Cardiac septum (tissue), 1 donor: ENCODE data around the gene OR52B6. TPM values are rescaled to one million over a fixed set of nuclear protein-coding genes. Genes with fewer than 3 reads are reported as not detected.

ENCODE experiments used
- DNase-seq: peaks from one replicate; pipeline ENCODE4 v3.0.0-alpha.2; 2020; ENCODE audit warnings: low spot score
- intact Hi-C: fragments of 100-400 bp; cut with DNase I; formaldehyde crosslinking; loops from one replicate; pipeline ENCODE4 v1.14.0; 2022
- total RNA-seq: library from RNA; stranded (reverse); fragmentation: NEBNext Ultra II Directional; extraction: Animal tissue kit (Norgen Biotek cat#: 25700); gene quantifications from one replicate; pipeline ENCODE4 v1.2.1, GENCODE V29; 2021
- donor health status: DM: no; HTN: no; CAD: no.

OR52B6 gene
- total RNA-seq, 1 donor from 2014 or later: not detected

DNA sequence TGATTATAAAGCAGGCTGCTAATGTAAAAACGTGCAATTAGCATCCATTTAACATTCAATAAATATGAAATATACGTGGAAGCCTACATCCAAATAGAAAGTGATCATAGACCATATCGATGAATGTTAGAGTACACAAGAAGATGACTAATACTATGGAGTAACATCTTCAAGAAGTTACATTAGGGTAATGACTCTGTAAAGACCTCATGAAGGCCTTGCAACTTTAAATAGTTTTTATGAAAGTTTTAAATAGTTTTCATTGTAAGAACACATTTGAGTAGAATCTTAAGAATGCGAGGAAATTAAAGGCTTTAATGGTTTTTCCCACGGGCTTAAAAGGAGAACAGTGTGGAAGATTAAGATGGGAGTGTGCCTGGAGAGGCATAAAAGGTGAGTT, 45.5 kb downstream of the OR52B6 start:
- no peak for DNase-seq
- intact Hi-C loops: loop anchor here (10.0 kb wide), 1 partner anchor 59 kb away; the partner anchor contains the start of genes TRIM22 and TRIM5

- intact Hi-C loops: no loop called here
- no peak for DNase-seq
Observed at GRCh38 chr11:5631417-5631816, 50.7 kb downstream of the OR52B6 start.

Other genes with a start within 250 kb of the OR52B6 start
- not detected for gene OR51B5, start 237.4 kb upstream of the OR52B6 start, total RNA-seq
- not detected for gene OR51B6, start 229.4 kb upstream of the OR52B6 start, total RNA-seq
- gene OR51M1, start 197.1 kb upstream of the OR52B6 start, total RNA-seq: not detected
- not detected for gene OR51Q1, start 158.8 kb upstream of the OR52B6 start, total RNA-seq
- gene OR51I1, start 139.4 kb upstream of the OR52B6 start, total RNA-seq: not detected
- not detected for gene OR51I2, start 131.6 kb upstream of the OR52B6 start, total RNA-seq
- not detected for gene OR52D1, start 92.2 kb upstream of the OR52B6 start, total RNA-seq
- not detected for gene UBQLN3, start 70.9 kb upstream of the OR52B6 start, total RNA-seq
- gene UBQLNL, start 64.2 kb upstream of the OR52B6 start, total RNA-seq: 0.11 TPM
- gene OR52H1, start 32.3 kb upstream of the OR52B6 start, total RNA-seq: not detected
- 0.46 TPM for gene TRIM6, start 15.8 kb downstream of the OR52B6 start, total RNA-seq
- gene TRIM34, start 44.1 kb downstream of the OR52B6 start, total RNA-seq: 2.3 TPM
- 6.4 TPM for gene TRIM5, start 104.2 kb downstream of the OR52B6 start, total RNA-seq
- gene TRIM22, start 108.9 kb downstream of the OR52B6 start, total RNA-seq: 16.1 TPM
- not detected for gene OR56B1, start 155.6 kb downstream of the OR52B6 start, total RNA-seq
- not detected for gene OR52N4, start 173.4 kb downstream of the OR52B6 start, total RNA-seq
- gene OR52N5, start 202.5 kb downstream of the OR52B6 start, total RNA-seq: not detected
- gene OR52N1, start 210.4 kb downstream of the OR52B6 start, total RNA-seq: not detected
- not detected for gene OR52N2, start 228.0 kb downstream of the OR52B6 start, total RNA-seq